ENCODE data around the gene SORCS2.

Gene SORCS2

DNA sequence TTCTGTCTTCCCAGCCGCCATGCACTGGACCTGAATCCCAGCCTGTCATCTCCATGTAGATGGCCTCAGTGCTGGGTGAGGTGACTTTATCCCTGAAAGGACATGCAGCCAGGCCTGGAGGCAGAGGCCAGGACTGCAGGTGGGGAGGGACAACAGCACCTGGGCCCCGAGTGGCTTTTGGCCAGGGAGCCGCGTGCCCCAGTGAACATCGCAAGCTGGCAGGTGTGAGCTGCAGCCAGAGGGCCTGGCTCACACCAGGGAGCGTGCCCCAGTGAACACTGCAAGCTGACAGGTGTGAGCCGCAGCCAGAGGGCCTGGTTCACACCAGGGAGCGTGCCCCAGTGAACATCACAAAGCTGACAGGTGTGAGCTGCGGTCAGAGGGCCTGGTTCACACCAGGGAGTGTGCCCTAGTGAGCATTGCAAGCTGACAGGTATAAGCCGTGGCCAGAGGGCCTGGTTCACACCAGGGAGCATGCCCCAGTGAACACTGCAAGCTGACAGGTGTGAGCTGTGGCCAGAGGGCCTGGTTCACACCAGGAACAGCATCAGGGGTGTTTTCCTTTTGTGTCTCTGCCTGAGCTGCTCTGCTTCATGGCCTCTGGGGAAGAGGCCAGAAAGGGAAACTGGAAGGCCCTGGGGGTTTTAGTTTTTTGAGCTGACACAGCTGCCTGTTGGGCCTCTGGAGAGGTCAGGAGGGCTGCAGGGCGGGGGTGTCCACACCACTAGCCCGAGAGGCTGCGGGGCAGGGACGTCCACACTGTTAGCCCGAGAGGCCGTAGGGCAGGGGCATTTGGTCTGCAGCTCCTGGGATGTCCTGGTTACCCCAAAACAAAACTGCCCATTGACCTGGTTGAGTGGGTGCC, 265.1 kb downstream of the SORCS2 start:
- in situ Hi-C loops (cut with HindIII; ENCODE audit: low pct_ligation_motif_present, low sequenced_read_pairs) = no loop called here
- no peak for DNase-seq
- H3K27me3 ChIP-seq (replicated peaks) = no peaks in the 10 kb centered on the region
- no peak overlapping the region for H3K4me3 ChIP-seq (ENCODE audit: low read depth, low read length)
- no peaks in the 10 kb centered on the region for H3K36me3 ChIP-seq (replicated peaks)
- TF ChIP-seq, protein P1, sequence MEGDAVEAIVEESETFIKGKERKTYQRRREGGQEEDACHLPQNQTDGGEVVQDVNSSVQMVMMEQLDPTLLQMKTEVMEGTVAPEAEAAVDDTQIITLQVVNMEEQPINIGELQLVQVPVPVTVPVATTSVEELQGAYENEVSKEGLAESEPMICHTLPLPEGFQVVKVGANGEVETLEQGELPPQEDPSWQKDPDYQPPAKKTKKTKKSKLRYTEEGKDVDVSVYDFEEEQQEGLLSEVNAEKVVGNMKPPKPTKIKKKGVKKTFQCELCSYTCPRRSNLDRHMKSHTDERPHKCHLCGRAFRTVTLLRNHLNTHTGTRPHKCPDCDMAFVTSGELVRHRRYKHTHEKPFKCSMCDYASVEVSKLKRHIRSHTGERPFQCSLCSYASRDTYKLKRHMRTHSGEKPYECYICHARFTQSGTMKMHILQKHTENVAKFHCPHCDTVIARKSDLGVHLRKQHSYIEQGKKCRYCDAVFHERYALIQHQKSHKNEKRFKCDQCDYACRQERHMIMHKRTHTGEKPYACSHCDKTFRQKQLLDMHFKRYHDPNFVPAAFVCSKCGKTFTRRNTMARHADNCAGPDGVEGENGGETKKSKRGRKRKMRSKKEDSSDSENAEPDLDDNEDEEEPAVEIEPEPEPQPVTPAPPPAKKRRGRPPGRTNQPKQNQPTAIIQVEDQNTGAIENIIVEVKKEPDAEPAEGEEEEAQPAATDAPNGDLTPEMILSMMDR (IDR thresholded peaks at IDR 0.05; ENCODE audit: low read depth, low read length, missing control alignments) = no peak
- H3K27ac ChIP-seq = no peak overlapping the region

DNA sequence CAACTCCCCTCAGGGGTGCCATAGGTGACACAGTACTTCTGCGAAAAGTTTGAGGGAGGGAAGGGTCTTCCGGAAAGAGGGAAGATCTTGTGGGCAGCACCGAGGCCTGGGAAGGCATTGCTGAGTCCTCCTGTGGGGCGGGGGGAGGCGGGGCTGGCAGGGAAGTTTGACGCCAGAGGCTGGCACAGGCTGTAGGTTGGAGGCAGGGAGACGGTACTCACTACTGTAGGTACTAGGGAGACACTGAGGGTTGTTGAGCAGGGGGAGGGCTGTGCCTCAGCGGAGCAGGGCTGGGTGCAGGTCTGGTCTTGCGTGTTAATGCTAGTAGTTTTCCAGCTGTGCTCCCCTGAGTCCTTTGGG, 265.7 kb downstream of the SORCS2 start:
- in situ Hi-C loops (cut with HindIII; ENCODE audit: low pct_ligation_motif_present, low sequenced_read_pairs) = no loop called here
- TF ChIP-seq, protein P1 (IDR thresholded peaks at IDR 0.05; ENCODE audit: low read depth, low read length, missing control alignments) = no peak
- H3K27me3 ChIP-seq (replicated peaks) = no peaks in the 10 kb centered on the region
- no peak overlapping the region for H3K4me3 ChIP-seq (ENCODE audit: low read depth, low read length)
- no peaks in the 10 kb centered on the region for H3K36me3 ChIP-seq (replicated peaks)
- DNase-seq = no peak
- no peak overlapping the region for H3K27ac ChIP-seq

DNA sequence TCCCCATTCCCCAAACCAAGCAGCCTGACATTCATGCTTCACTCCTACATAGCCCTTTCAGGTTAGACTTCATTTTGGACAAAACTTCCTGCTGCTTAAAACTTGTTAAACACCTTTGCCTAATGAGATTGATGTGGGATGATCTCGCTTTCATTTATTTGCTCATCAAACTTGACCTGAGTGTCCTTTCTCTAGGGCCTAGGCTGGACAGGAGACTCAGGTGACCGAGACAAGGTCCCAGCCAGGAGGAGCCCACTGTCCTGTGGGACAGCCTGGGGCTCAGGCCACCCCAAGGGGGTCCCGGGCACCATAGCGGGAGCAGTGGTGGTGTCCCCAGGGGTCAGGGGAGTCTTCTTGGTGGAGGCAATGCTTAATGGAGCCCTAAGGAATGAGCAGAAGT, 266.1 kb downstream of the SORCS2 start:
- DNase-seq = no peak
- in situ Hi-C loops (cut with HindIII; ENCODE audit: low pct_ligation_motif_present, low sequenced_read_pairs) = no loop called here
- TF ChIP-seq, protein P1 (IDR thresholded peaks at IDR 0.05; ENCODE audit: low read depth, low read length, missing control alignments) = no peak

DNA sequence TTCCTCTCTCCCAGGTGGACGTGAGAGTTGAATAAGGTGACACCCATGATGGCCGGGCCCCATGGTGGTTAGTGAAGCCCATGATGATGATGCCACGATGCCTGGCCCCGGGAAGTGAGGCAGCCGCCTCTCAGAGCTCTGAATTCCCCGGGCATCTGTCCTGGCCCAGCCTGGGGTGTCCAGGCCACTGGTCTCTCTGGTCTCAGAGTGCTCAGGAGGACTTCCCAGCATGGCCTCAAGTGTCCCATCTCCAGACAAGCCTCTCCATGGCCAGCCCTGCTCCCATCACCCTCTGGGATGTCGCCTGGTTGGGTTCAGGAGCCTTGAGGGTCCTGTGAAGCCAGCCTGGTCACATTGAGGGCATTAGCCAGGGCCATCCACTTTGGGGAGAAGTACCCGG, 267.1 kb downstream of the SORCS2 start:
- TF ChIP-seq, protein P1 (IDR thresholded peaks at IDR 0.05; ENCODE audit: low read depth, low read length, missing control alignments) = no peak
- no peak overlapping the region for H3K4me3 ChIP-seq (ENCODE audit: low read depth, low read length)
- no peaks in the 10 kb centered on the region for H3K36me3 ChIP-seq (replicated peaks)
- no peaks in the 10 kb centered on the region for H3K27me3 ChIP-seq (replicated peaks)
- in situ Hi-C loops (cut with HindIII; ENCODE audit: low pct_ligation_motif_present, low sequenced_read_pairs) = no loop called here
- no peak overlapping the region for H3K27ac ChIP-seq
- DNase-seq = no peak

More for the DNA sequence above, 266.1 kb downstream of the SORCS2 start:
- Histone ChIP-seq H3K27ac (no peak overlapping the region), H3K36me3 (replicated peaks) (no peaks in the 10 kb centered on the region), H3K27me3 (replicated peaks) (no peaks in the 10 kb centered on the region), H3K4me3 (ENCODE audit: low read depth, low read length) (no peak overlapping the region)

DNA sequence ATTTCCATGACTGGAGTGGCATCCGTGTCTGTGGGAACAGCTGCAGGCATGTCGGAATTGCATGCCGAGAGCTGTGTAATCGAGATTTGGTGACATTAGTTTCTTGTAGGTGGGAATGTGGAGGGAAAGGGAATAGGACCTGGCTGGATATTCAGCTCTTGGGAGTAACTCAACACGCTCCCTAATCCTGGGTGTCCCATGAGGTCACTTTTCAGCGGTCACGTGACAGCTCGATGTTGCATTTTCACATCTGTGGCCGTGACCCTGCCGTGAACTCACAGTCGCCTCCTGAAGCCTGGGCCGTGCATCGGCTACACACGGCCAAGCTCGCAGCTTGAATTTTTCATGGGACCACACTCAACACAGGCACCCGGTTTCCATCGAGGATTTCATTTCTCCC, 268.2 kb downstream of the SORCS2 start:
- H3K27ac ChIP-seq = no peak overlapping the region
- H3K4me3 ChIP-seq (ENCODE audit: low read depth, low read length) = no peak overlapping the region
- peak; percentile 5 for DNase-seq
- in situ Hi-C loops (cut with HindIII; ENCODE audit: low pct_ligation_motif_present, low sequenced_read_pairs) = no loop called here
- TF ChIP-seq, protein P1 (IDR thresholded peaks at IDR 0.05; ENCODE audit: low read depth, low read length, missing control alignments) = no peak
- H3K36me3 ChIP-seq (replicated peaks) = no peaks in the 10 kb centered on the region
- H3K27me3 ChIP-seq (replicated peaks) = no peaks in the 10 kb centered on the region

DNA sequence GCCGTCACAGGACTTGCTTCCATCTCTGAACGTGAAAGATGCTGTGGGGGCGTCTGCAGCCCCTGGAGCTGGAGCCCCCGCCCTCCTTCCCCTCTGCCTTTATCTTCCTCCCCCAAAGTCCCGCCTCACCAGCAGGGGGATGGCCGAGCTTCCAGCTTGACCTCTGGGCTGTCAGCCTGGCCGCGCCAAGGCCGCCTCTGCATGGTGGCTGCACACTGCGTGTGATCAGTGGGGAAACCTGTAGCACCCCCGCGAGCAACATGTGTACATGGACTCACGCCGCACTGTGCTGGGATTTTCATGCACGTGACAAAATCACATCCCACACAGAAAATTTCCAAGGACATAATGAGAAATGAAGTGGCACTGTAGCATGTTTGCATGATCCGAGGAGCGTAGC, 268.9 kb downstream of the SORCS2 start:
- no peak for DNase-seq
- in situ Hi-C loops (cut with HindIII; ENCODE audit: low pct_ligation_motif_present, low sequenced_read_pairs) = no loop called here
- no peaks in the 10 kb centered on the region for H3K36me3 ChIP-seq (replicated peaks)
- H3K4me3 ChIP-seq (ENCODE audit: low read depth, low read length) = no peak overlapping the region
- TF ChIP-seq, protein P1 (IDR thresholded peaks at IDR 0.05; ENCODE audit: low read depth, low read length, missing control alignments) = peak; percentile 35
- no peaks in the 10 kb centered on the region for H3K27me3 ChIP-seq (replicated peaks)
- no peak overlapping the region for H3K27ac ChIP-seq

All from brain microvascular endothelial cell (primary cell).